ENCODE results near the gene MAP3K2. TPM values are rescaled to one million over a fixed set of nuclear protein-coding genes. Genes with fewer than 3 reads are reported as not detected.

MAP3K2 gene
- polyA plus RNA-seq, 1 donor from 2014 or later = 37.0 TPM

DNA sequence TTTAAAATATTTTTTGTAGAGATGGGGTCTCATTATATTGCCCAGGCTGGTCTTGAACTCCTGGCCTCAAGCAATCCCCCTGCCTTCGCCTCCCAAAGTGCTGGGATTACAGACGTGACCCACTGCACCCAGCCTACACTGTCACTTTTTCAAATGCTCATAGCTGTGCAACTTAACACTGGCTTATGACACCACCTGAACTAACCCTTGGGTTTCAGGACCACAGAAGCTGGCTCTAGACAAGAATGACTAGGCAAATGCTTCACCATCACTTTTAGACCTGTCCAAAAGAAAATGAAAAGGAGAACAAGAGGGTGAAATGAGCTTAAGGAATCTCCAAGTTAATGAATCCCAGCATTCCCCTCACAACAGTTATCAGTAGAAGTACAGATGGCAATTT, 107.1 kb downstream of the MAP3K2 start:
- Histone ChIP-seq H3K9me2 (ENCODE audit: insufficient read depth, low read length) (no peaks in the 10 kb centered on the region), H3F3A (ENCODE audit: insufficient read depth, low read length, poor library complexity, severe bottlenecking) (no peaks in the 10 kb centered on the region), H3K27me3 (ENCODE audit: insufficient read depth, low read depth, low read length) (no peaks in the 10 kb centered on the region), H3K27ac (ENCODE audit: low read length) (no peak overlapping the region), H3K9ac (ENCODE audit: low read length) (no peak overlapping the region), H3K9me3 (ENCODE audit: low read length) (no peaks in the 10 kb centered on the region), H2AFZ (ENCODE audit: low read depth, low read length) (no peak overlapping the region), H3K79me2 (replicated peaks; ENCODE audit: insufficient read depth, low read length) (no peaks in the 10 kb centered on the region), H3K4me2 (ENCODE audit: low read length) (no peak overlapping the region), H3K4me3 (ENCODE audit: low read length) (no peak overlapping the region), H4K20me1 (ENCODE audit: insufficient read depth) (no peaks in the 10 kb centered on the region), H3K36me3 (ENCODE audit: insufficient read depth, low read length) (peaks cover 13% of the 10 kb centered on the region)
- no peak for TF ChIP-seq MXI1 (conservative IDR thresholded peaks at IDR 0.05; ENCODE audit: poor library complexity, severe bottlenecking)
- no peak for TF ChIP-seq TAF1 (IDR thresholded peaks at IDR 0.05; ENCODE audit: low read depth)
- TF ChIP-seq RAD21 (conservative IDR thresholded peaks at IDR 0.05) = no peak
- TF ChIP-seq, protein P1, sequence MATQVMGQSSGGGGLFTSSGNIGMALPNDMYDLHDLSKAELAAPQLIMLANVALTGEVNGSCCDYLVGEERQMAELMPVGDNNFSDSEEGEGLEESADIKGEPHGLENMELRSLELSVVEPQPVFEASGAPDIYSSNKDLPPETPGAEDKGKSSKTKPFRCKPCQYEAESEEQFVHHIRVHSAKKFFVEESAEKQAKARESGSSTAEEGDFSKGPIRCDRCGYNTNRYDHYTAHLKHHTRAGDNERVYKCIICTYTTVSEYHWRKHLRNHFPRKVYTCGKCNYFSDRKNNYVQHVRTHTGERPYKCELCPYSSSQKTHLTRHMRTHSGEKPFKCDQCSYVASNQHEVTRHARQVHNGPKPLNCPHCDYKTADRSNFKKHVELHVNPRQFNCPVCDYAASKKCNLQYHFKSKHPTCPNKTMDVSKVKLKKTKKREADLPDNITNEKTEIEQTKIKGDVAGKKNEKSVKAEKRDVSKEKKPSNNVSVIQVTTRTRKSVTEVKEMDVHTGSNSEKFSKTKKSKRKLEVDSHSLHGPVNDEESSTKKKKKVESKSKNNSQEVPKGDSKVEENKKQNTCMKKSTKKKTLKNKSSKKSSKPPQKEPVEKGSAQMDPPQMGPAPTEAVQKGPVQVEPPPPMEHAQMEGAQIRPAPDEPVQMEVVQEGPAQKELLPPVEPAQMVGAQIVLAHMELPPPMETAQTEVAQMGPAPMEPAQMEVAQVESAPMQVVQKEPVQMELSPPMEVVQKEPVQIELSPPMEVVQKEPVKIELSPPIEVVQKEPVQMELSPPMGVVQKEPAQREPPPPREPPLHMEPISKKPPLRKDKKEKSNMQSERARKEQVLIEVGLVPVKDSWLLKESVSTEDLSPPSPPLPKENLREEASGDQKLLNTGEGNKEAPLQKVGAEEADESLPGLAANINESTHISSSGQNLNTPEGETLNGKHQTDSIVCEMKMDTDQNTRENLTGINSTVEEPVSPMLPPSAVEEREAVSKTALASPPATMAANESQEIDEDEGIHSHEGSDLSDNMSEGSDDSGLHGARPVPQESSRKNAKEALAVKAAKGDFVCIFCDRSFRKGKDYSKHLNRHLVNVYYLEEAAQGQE (IDR thresholded peaks at IDR 0.05; ENCODE audit: borderline replicate concordance) = no peak
- TF ChIP-seq EZH2 (IDR thresholded peaks at IDR 0.05; ENCODE audit: borderline replicate concordance, insufficient read depth, low read length, poor library complexity, severe bottlenecking) = no peak
- TF ChIP-seq SMC3 (conservative IDR thresholded peaks at IDR 0.05; ENCODE audit: poor library complexity) = no peak
- no peak for TF ChIP-seq EP300 (conservative IDR thresholded peaks at IDR 0.05; ENCODE audit: poor library complexity, severe bottlenecking)
- no peak for TF ChIP-seq POLR2AphosphoS5 (IDR thresholded peaks at IDR 0.05)
- TF ChIP-seq, protein P2, sequence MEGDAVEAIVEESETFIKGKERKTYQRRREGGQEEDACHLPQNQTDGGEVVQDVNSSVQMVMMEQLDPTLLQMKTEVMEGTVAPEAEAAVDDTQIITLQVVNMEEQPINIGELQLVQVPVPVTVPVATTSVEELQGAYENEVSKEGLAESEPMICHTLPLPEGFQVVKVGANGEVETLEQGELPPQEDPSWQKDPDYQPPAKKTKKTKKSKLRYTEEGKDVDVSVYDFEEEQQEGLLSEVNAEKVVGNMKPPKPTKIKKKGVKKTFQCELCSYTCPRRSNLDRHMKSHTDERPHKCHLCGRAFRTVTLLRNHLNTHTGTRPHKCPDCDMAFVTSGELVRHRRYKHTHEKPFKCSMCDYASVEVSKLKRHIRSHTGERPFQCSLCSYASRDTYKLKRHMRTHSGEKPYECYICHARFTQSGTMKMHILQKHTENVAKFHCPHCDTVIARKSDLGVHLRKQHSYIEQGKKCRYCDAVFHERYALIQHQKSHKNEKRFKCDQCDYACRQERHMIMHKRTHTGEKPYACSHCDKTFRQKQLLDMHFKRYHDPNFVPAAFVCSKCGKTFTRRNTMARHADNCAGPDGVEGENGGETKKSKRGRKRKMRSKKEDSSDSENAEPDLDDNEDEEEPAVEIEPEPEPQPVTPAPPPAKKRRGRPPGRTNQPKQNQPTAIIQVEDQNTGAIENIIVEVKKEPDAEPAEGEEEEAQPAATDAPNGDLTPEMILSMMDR (IDR thresholded peaks at IDR 0.05; ENCODE audit: poor library complexity, severe bottlenecking) = no peak

DNA sequence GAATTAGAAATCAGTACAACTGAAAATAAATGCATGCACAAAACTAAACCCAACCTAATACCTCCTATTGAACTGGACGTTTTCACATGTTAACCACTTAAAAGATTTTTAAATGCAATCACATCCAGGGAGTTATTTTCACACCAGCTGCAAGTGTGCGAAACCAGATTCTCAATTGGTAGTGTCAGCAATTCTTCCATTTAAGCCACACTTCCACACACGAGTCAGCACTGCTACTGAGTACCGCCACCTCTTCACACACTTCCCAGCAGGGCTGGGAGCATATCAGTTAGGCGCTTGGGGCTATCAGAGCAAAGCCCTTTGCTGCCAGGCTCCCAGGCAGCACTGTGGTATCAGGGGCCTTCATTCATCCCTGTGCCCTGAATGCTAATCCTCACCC, 108.0 kb downstream of the MAP3K2 start:
- no peaks in the 10 kb centered on the region for H3K9me2 ChIP-seq (ENCODE audit: insufficient read depth, low read length)
- H3K9me3 ChIP-seq (ENCODE audit: low read length) = no peaks in the 10 kb centered on the region
- H3K36me3 ChIP-seq (ENCODE audit: insufficient read depth, low read length) = peaks cover 13% of the 10 kb centered on the region
- H3K27me3 ChIP-seq (ENCODE audit: insufficient read depth, low read depth, low read length) = no peaks in the 10 kb centered on the region
- H2AFZ ChIP-seq (ENCODE audit: low read depth, low read length) = no peak overlapping the region
- H3K27ac ChIP-seq (ENCODE audit: low read length) = no peak overlapping the region
- no peak for TF ChIP-seq TAF1 (IDR thresholded peaks at IDR 0.05; ENCODE audit: low read depth)
- no peaks in the 10 kb centered on the region for H3K79me2 ChIP-seq (replicated peaks; ENCODE audit: insufficient read depth, low read length)
- no peaks in the 10 kb centered on the region for H4K20me1 ChIP-seq (ENCODE audit: insufficient read depth)
- no peak overlapping the region for H3K9ac ChIP-seq (ENCODE audit: low read length)
- no peak overlapping the region for H3K4me3 ChIP-seq (ENCODE audit: low read length)
- no peak overlapping the region for H3K4me2 ChIP-seq (ENCODE audit: low read length)
- no peaks in the 10 kb centered on the region for H3F3A ChIP-seq (ENCODE audit: insufficient read depth, low read length, poor library complexity, severe bottlenecking)

DNA sequence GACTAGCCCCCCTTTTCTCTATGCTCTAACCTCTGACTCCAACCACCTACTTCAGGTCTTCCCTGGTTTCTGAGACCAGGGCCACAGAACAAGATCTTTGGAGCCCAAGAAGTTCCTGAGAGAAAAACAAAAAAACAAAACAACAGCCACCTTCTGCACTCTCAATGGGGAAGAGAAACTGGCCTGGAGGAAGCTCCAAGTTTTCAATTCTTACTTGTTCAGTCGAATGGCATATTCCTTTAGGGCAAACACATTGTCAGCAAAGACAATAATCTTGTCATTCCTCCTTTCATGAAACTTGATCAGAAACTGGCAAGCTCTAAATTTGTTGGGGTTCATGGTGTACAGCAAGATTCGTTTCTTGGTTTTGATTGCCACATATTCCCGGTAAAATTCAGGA, 108.8 kb downstream of the MAP3K2 start:
- H3K27ac ChIP-seq (ENCODE audit: low read length) = no peak overlapping the region
- no peaks in the 10 kb centered on the region for H4K20me1 ChIP-seq (ENCODE audit: insufficient read depth)
- H3F3A ChIP-seq (ENCODE audit: insufficient read depth, low read length, poor library complexity, severe bottlenecking) = no peaks in the 10 kb centered on the region
- no peaks in the 10 kb centered on the region for H3K27me3 ChIP-seq (ENCODE audit: insufficient read depth, low read depth, low read length)
- H3K9me2 ChIP-seq (ENCODE audit: insufficient read depth, low read length) = no peaks in the 10 kb centered on the region
- H3K79me2 ChIP-seq (replicated peaks; ENCODE audit: insufficient read depth, low read length) = no peaks in the 10 kb centered on the region
- no peak overlapping the region for H3K9ac ChIP-seq (ENCODE audit: low read length)
- H3K36me3 ChIP-seq (ENCODE audit: insufficient read depth, low read length) = peaks cover 9% of the 10 kb centered on the region
- no peak overlapping the region for H3K4me2 ChIP-seq (ENCODE audit: low read length)
- H2AFZ ChIP-seq (ENCODE audit: low read depth, low read length) = no peak overlapping the region
- no peaks in the 10 kb centered on the region for H3K9me3 ChIP-seq (ENCODE audit: low read length)
- no peak for TF ChIP-seq TAF1 (IDR thresholded peaks at IDR 0.05; ENCODE audit: low read depth)
- H3K4me3 ChIP-seq (ENCODE audit: low read length) = no peak overlapping the region
